ENCODE measurements around the gene DPM2.
A peak's percentile ranks its signal among the peaks of the same experiment; 100 is the strongest.

The DPM2 gene

GRCh38 chr9:127979333-127980059 lies 41.8 kb upstream of the DPM2 start:
- no peak overlapping the region for H2BK120ac ChIP-seq (ENCODE audit: insufficient read depth, low read length, poor library complexity)
- peak overlapping the region; percentile 85 for H3K4me3 ChIP-seq (ENCODE audit: low read depth, low read length)
- H3K27me3 ChIP-seq (ENCODE audit: insufficient read depth, low read length) = no peaks in the 10 kb centered on the region
- peaks cover 56% of the 10 kb centered on the region for H3K79me2 ChIP-seq (ENCODE audit: control insufficient read depth, insufficient read depth, low read length, poor library complexity)
- peaks cover 2 to 10% of the 10 kb centered on the region in 2 experiments for H3K36me3 ChIP-seq (ENCODE audit: control insufficient read depth in 1 of 2, insufficient read depth in 2 of 2, low read length in 2 of 2)
- H4K8ac ChIP-seq (ENCODE audit: low read depth, low read length) = no peak overlapping the region
- H2AK5ac ChIP-seq (ENCODE audit: low read length) = no peak overlapping the region
- WGBS (ENCODE audit: extremely low coverage, insufficient coverage, insufficient read length) = no CpG with 5 or more reads among the region's 24 CpGs
- H3K9me3 ChIP-seq (ENCODE audit: insufficient read depth, low read depth, low read length) = peaks cover under 1% of the 10 kb centered on the region
- H3K4me2 ChIP-seq (ENCODE audit: low read length) = peak overlapping the region; percentile 86
- peak overlapping the region; percentile 91 for H3K27ac ChIP-seq (ENCODE audit: low read depth, low read length)
- peak overlapping the region; percentile 28 for H3K9ac ChIP-seq (ENCODE audit: low read length)
- H3K23ac ChIP-seq (ENCODE audit: low read length) = no peak overlapping the region
- H4K12ac ChIP-seq (ENCODE audit: low read depth, low read length) = no peak overlapping the region
- H3K14ac ChIP-seq (ENCODE audit: low read length) = peak overlapping the region; percentile 33
- no peak overlapping the region for H2BK12ac ChIP-seq (ENCODE audit: low read length)
- no peak overlapping the region for H2AFZ ChIP-seq (ENCODE audit: insufficient read depth, low read length, poor library complexity)
- H3K4ac ChIP-seq (ENCODE audit: low read depth, low read length) = peak overlapping the region; percentile 77
- peak in 1 of 2 donors; percentile 54 for DNase-seq
- peaks cover 26 to 42% of the 10 kb centered on the region in 2 experiments for H3K4me1 ChIP-seq (ENCODE audit: control insufficient read depth in 1 of 2, insufficient read depth in 2 of 2, low read length in 2 of 2)
- H2BK5ac ChIP-seq (ENCODE audit: low read depth, low read length, poor library complexity) = peak overlapping the region; percentile 41
- H3K18ac ChIP-seq (ENCODE audit: low read length) = peak overlapping the region; percentile 81
- peak overlapping the region; percentile 0 for H4K91ac ChIP-seq (ENCODE audit: low read depth, low read length)
- H3K79me1 ChIP-seq (ENCODE audit: low read length) = peaks cover 19% of the 10 kb centered on the region

- no peak overlapping the region for H4K91ac ChIP-seq (ENCODE audit: low read depth, low read length)
- peaks cover 27 to 44% of the 10 kb centered on the region in 2 experiments for H3K4me1 ChIP-seq (ENCODE audit: control insufficient read depth in 1 of 2, insufficient read depth in 2 of 2, low read length in 2 of 2)
- H3K4me3 ChIP-seq (ENCODE audit: low read depth, low read length) = peak overlapping the region; percentile 85
- no peak overlapping the region for H2BK5ac ChIP-seq (ENCODE audit: low read depth, low read length, poor library complexity)
- WGBS (ENCODE audit: extremely low coverage, insufficient coverage, insufficient read length) = no CpG with 5 or more reads among the region's 5 CpGs
- no peak overlapping the region for H3K23ac ChIP-seq (ENCODE audit: low read length)
- H3K9me3 ChIP-seq (ENCODE audit: insufficient read depth, low read depth, low read length) = peaks cover 2% of the 10 kb centered on the region
- H4K8ac ChIP-seq (ENCODE audit: low read depth, low read length) = no peak overlapping the region
- peak overlapping the region; percentile 77 for H3K4ac ChIP-seq (ENCODE audit: low read depth, low read length)
- no peak overlapping the region for H2AFZ ChIP-seq (ENCODE audit: insufficient read depth, low read length, poor library complexity)
- peak overlapping the region; percentile 86 for H3K4me2 ChIP-seq (ENCODE audit: low read length)
- H3K14ac ChIP-seq (ENCODE audit: low read length) = no peak overlapping the region
- peaks cover 61% of the 10 kb centered on the region for H3K79me2 ChIP-seq (ENCODE audit: control insufficient read depth, insufficient read depth, low read length, poor library complexity)
- H3K79me1 ChIP-seq (ENCODE audit: low read length) = peaks cover 19% of the 10 kb centered on the region
- H3K27me3 ChIP-seq (ENCODE audit: insufficient read depth, low read length) = no peaks in the 10 kb centered on the region
- no peak overlapping the region for H2BK120ac ChIP-seq (ENCODE audit: insufficient read depth, low read length, poor library complexity)
- no peak overlapping the region for H2BK12ac ChIP-seq (ENCODE audit: low read length)
- DNase-seq = no peak
- H2AK5ac ChIP-seq (ENCODE audit: low read length) = no peak overlapping the region
- no peak overlapping the region for H3K9ac ChIP-seq (ENCODE audit: low read length)
- H3K18ac ChIP-seq (ENCODE audit: low read length) = no peak overlapping the region
- H3K36me3 ChIP-seq (ENCODE audit: control insufficient read depth in 1 of 2, insufficient read depth in 2 of 2, low read length in 2 of 2) = peaks cover 2 to 10% of the 10 kb centered on the region in 2 experiments
- H4K12ac ChIP-seq (ENCODE audit: low read depth, low read length) = no peak overlapping the region
- H3K27ac ChIP-seq (ENCODE audit: low read depth, low read length) = no peak overlapping the region
Observed at GRCh38 chr9:127979015-127979332, 41.3 kb upstream of the DPM2 start.

- peak overlapping the region; percentile 13 for H2AK5ac ChIP-seq (ENCODE audit: low read length)
- peaks cover 33 to 50% of the 10 kb centered on the region in 2 experiments for H3K4me1 ChIP-seq (ENCODE audit: control insufficient read depth in 1 of 2, insufficient read depth in 2 of 2, low read length in 2 of 2)
- H2BK12ac ChIP-seq (ENCODE audit: low read length) = no peak overlapping the region
- peak overlapping the region; percentile 23 for H3K14ac ChIP-seq (ENCODE audit: low read length)
- H3K9ac ChIP-seq (ENCODE audit: low read length) = no peak overlapping the region
- H2BK120ac ChIP-seq (ENCODE audit: insufficient read depth, low read length, poor library complexity) = no peak overlapping the region
- H3K18ac ChIP-seq (ENCODE audit: low read length) = no peak overlapping the region
- no peak overlapping the region for H4K12ac ChIP-seq (ENCODE audit: low read depth, low read length)
- peaks cover 19% of the 10 kb centered on the region for H3K79me1 ChIP-seq (ENCODE audit: low read length)
- peak overlapping the region; percentile 98 for H3K4ac ChIP-seq (ENCODE audit: low read depth, low read length)
- no peak overlapping the region for H3K23ac ChIP-seq (ENCODE audit: low read length)
- peaks cover 70% of the 10 kb centered on the region for H3K79me2 ChIP-seq (ENCODE audit: control insufficient read depth, insufficient read depth, low read length, poor library complexity)
- H2BK5ac ChIP-seq (ENCODE audit: low read depth, low read length, poor library complexity) = no peak overlapping the region
- no peaks in the 10 kb centered on the region for H3K27me3 ChIP-seq (ENCODE audit: insufficient read depth, low read length)
- H4K91ac ChIP-seq (ENCODE audit: low read depth, low read length) = no peak overlapping the region
- H3K4me2 ChIP-seq (ENCODE audit: low read length) = peak overlapping the region; percentile 86
- peak overlapping the region; percentile 54 for H3K4me3 ChIP-seq (ENCODE audit: low read depth, low read length)
- no CpG with 5 or more reads among the region's 12 CpGs for WGBS (ENCODE audit: extremely low coverage, insufficient coverage, insufficient read length)
- no peak overlapping the region for H4K8ac ChIP-seq (ENCODE audit: low read depth, low read length)
- H2AFZ ChIP-seq (ENCODE audit: insufficient read depth, low read length, poor library complexity) = no peak overlapping the region
- peak in 1 of 2 donors; percentile 19 for DNase-seq
- H3K9me3 ChIP-seq (ENCODE audit: insufficient read depth, low read depth, low read length) = peaks cover 2% of the 10 kb centered on the region
- no peak overlapping the region for H3K27ac ChIP-seq (ENCODE audit: low read depth, low read length)
- peaks cover 2 to 10% of the 10 kb centered on the region in 2 experiments for H3K36me3 ChIP-seq (ENCODE audit: control insufficient read depth in 1 of 2, insufficient read depth in 2 of 2, low read length in 2 of 2)
Observed at GRCh38 chr9:127977884-127978647, 40.4 kb upstream of the DPM2 start.

GRCh38 chr9:127977009-127977883 lies 39.6 kb upstream of the DPM2 start:
- Histone ChIP-seq H4K8ac (ENCODE audit: low read depth, low read length) (no peak overlapping the region), H3K4me2 (ENCODE audit: low read length) (peak overlapping the region; percentile 55), H3K14ac (ENCODE audit: low read length) (peak overlapping the region; percentile 13), H3K4me3 (ENCODE audit: low read depth, low read length) (no peak overlapping the region), H4K91ac (ENCODE audit: low read depth, low read length) (no peak overlapping the region), H3K27ac (ENCODE audit: low read depth, low read length) (no peak overlapping the region), H3K79me1 (ENCODE audit: low read length) (peaks cover 19% of the 10 kb centered on the region), H2BK5ac (ENCODE audit: low read depth, low read length, poor library complexity) (no peak overlapping the region), H3K9me3 (ENCODE audit: insufficient read depth, low read depth, low read length) (peaks cover 2% of the 10 kb centered on the region), H3K79me2 (ENCODE audit: control insufficient read depth, insufficient read depth, low read length, poor library complexity) (peaks cover 76% of the 10 kb centered on the region), H3K23ac (ENCODE audit: low read length) (no peak overlapping the region), H2AFZ (ENCODE audit: insufficient read depth, low read length, poor library complexity) (no peak overlapping the region), H4K12ac (ENCODE audit: low read depth, low read length) (no peak overlapping the region), H2AK5ac (ENCODE audit: low read length) (no peak overlapping the region), H2BK12ac (ENCODE audit: low read length) (peak overlapping the region; percentile 21), H3K4ac (ENCODE audit: low read depth, low read length) (peak overlapping the region; percentile 98), H3K4me1 (ENCODE audit: control insufficient read depth in 1 of 2, insufficient read depth in 2 of 2, low read length in 2 of 2) (peaks cover 41 to 54% of the 10 kb centered on the region in 2 experiments), H3K9ac (ENCODE audit: low read length) (no peak overlapping the region), H3K18ac (ENCODE audit: low read length) (no peak overlapping the region), H3K36me3 (ENCODE audit: control insufficient read depth in 1 of 2, insufficient read depth in 2 of 2, low read length in 2 of 2) (peaks cover 3 to 13% of the 10 kb centered on the region in 2 experiments), H3K27me3 (ENCODE audit: insufficient read depth, low read length) (no peaks in the 10 kb centered on the region), H2BK120ac (ENCODE audit: insufficient read depth, low read length, poor library complexity) (no peak overlapping the region)
- WGBS (ENCODE audit: extremely low coverage, insufficient coverage, insufficient read length) = no CpG with 5 or more reads among the region's 7 CpGs
- no peak for DNase-seq
